Myometrial cell (primary cell): ENCODE results near the gene ZNF208. TPM values are rescaled to one million over a fixed set of nuclear protein-coding genes. Genes with fewer than 3 reads are reported as not detected.

Experiments used
- total RNA-seq: library from RNA; depleted of rRNA; stranded (reverse); fragments of >200 nt; gene quantifications from 2 replicates; pipeline ENCODE4 v1.2.3, GENCODE V29; 2015

ZNF208 gene
- total RNA-seq: not detected in 2 replicates

GRCh38 chr19:22010437-22011143 is at the start of gene ZNF208:
Gene ZNF208, minus strand, starts transcription at chr19:22010943. Its CDS starts 149 bp downstream, at chr19:22010794.

Other genes starting within 250 kb of the ZNF208 start
- gene ZNF100, start 243.4 kb downstream of the ZNF208 start, total RNA-seq: 0.86 and 1.2 TPM in 2 replicates
- gene ZNF43, start 174.8 kb downstream of the ZNF208 start, total RNA-seq: 3.7 and 8.4 TPM in 2 replicates
- gene ZNF257, start 41.5 kb upstream of the ZNF208 start, total RNA-seq: 0.18 and 0.58 TPM in 2 replicates
- not detected in 2 replicates for gene ZNF676, start 186.0 kb upstream of the ZNF208 start, total RNA-seq